Inflammatory macrophage treated with lipopolysaccharide for 4 hours (primary cell): ENCODE measurements around the gene CHST13.

ENCODE experiments used
- DNase-seq: peaks from one replicate; pipeline ENCODE4 v3.0.0-alpha.2; 2020

CHST13 gene

GRCh38 chr3:126488886-126489569 is 34.9 kb upstream of the CHST13 start:
- no peak for DNase-seq

- no peak for DNase-seq
Observed at GRCh38 chr3:126490619-126491018, 33.3 kb upstream of the CHST13 start.

GRCh38 chr3:126491221-126492013 is 32.5 kb upstream of the CHST13 start:
- DNase-seq, result peak; percentile 11

GRCh38 chr3:126493051-126493450 is 30.9 kb upstream of the CHST13 start:
- no peak for DNase-seq

GRCh38 chr3:126493739-126494138 is 30.2 kb upstream of the CHST13 start:
- no peak for DNase-seq

GRCh38 chr3:126494204-126494969 is 29.6 kb upstream of the CHST13 start:
- no peak for DNase-seq

GRCh38 chr3:126494970-126495230 is 29.1 kb upstream of the CHST13 start:
- DNase-seq, result no peak

- DNase-seq, result no peak
Observed at GRCh38 chr3:126495786-126496185, 28.2 kb upstream of the CHST13 start.

- DNase-seq, result no peak
Observed at GRCh38 chr3:126496894-126497850, 26.8 kb upstream of the CHST13 start.

- DNase-seq, result no peak
Observed at GRCh38 chr3:126497956-126498355, 26.0 kb upstream of the CHST13 start.

GRCh38 chr3:126498461-126498860 is 25.5 kb upstream of the CHST13 start:
- no peak for DNase-seq

GRCh38 chr3:126498929-126499328 is 25.0 kb upstream of the CHST13 start:
- DNase-seq, result no peak

- DNase-seq, result no peak
Observed at GRCh38 chr3:126499401-126499800, 24.6 kb upstream of the CHST13 start.

GRCh38 chr3:126500016-126500415 is 23.9 kb upstream of the CHST13 start:
- no peak for DNase-seq

- DNase-seq, result no peak
Observed at GRCh38 chr3:126501054-126501453, 22.9 kb upstream of the CHST13 start.

- DNase-seq, result no peak
Observed at GRCh38 chr3:126501736-126502135, 22.2 kb upstream of the CHST13 start.

GRCh38 chr3:126502656-126503055 is 21.3 kb upstream of the CHST13 start:
- DNase-seq, result no peak

- DNase-seq, result no peak
Observed at GRCh38 chr3:126503701-126504100, 20.3 kb upstream of the CHST13 start.

GRCh38 chr3:126507886-126508285 is 16.1 kb upstream of the CHST13 start:
- DNase-seq, result no peak

- no peak for DNase-seq
Observed at GRCh38 chr3:126508564-126508964, 15.4 kb upstream of the CHST13 start.

GRCh38 chr3:126509597-126510307 is 14.2 kb upstream of the CHST13 start:
- no peak for DNase-seq

GRCh38 chr3:126510308-126510910 is 13.5 kb upstream of the CHST13 start:
- no peak for DNase-seq
